HepG2 (cell line): ENCODE results near the gene B4GALT2. TPM values are rescaled to one million over a fixed set of nuclear protein-coding genes. Genes with fewer than 3 reads are reported as not detected.

Source experiments
- BCLAF1 ChIP-seq: fragments of 450-650 bp; IDR thresholded peaks from 2 replicates; pipeline ENCODE4 v1.6.1; 2017; ENCODE audit warnings: mild to moderate bottlenecking
- CREB1 ChIP-seq, 2 experiments: fragments of 450-650 bp in 1 of 2; IDR thresholded peaks; 2 replicates each; pipeline ENCODE4 v1.6.1; 2016 to 2017; ENCODE audit warnings: control low read depth in 1 of 2, mild to moderate bottlenecking in 1 of 2, missing compliant biosample characterization in 1 of 2, missing genetic modification characterization in 1 of 2
- DR1 ChIP-seq: sonication (generic); formaldehyde crosslinking; IDR thresholded peaks from 2 replicates; pipeline ENCODE4 v1.8.0; 2021; ENCODE audit warnings: mild to moderate bottlenecking, missing genetic modification reagents, inconsistent platforms
- EED ChIP-seq: sonication (generic); formaldehyde crosslinking; IDR thresholded peaks from 2 replicates; pipeline ENCODE4 v1.5.0; 2020; ENCODE audit warnings: mild to moderate bottlenecking, missing genetic modification reagents
- RXRB ChIP-seq: IDR thresholded peaks from 2 replicates; pipeline ENCODE4 v1.6.1; 2016; ENCODE audit warnings: borderline replicate concordance, missing genetic modification reagents, missing compliant biosample characterization
- SP140L ChIP-seq: sonication (generic); formaldehyde crosslinking; IDR thresholded peaks from 2 replicates; pipeline ENCODE4 v1.4.0; 2020; ENCODE audit warnings: missing genetic modification reagents, borderline replicate concordance
- ZNF124 ChIP-seq: sonication (generic); formaldehyde crosslinking; IDR thresholded peaks from 2 replicates; pipeline ENCODE4 v1.4.0; 2020; ENCODE audit warnings: missing genetic modification reagents
- ZNF18 ChIP-seq: sonication (generic); formaldehyde crosslinking; IDR thresholded peaks from 2 replicates; pipeline ENCODE4 v1.8.0; 2022; ENCODE audit warnings: mild to moderate bottlenecking, missing genetic modification reagents; ENCODE audit not compliant: insufficient replicate concordance
- ZNF407 ChIP-seq: sonication (generic); formaldehyde crosslinking; IDR thresholded peaks from one replicate; pipeline ENCODE4 v1.5.1; 2020; ENCODE audit warnings: mild to moderate bottlenecking, missing genetic modification reagents; ENCODE audit errors: not compliant biosample characterization
- ZNF670 ChIP-seq: sonication (generic); formaldehyde crosslinking; IDR thresholded peaks from 2 replicates; pipeline ENCODE4 v1.8.0; 2022; ENCODE audit warnings: mild to moderate bottlenecking, missing genetic modification reagents, borderline replicate concordance
- ZXDC ChIP-seq: sonication (generic); formaldehyde crosslinking; IDR thresholded peaks from 2 replicates; pipeline ENCODE4 v1.5.0; 2020; ENCODE audit warnings: mild to moderate bottlenecking, missing genetic modification reagents
- polyA plus RNA-seq, 8 experiments: library from polyadenylated mRNA; depleted of rRNA in 3 of 8; stranded (reverse) in 7 of 8; unstranded in 1 of 8; fragments of >200 nt; fragmentation: Illumina TruSeq in 4 of 8; extraction: Trizol in 4 of 8; gene quantifications; 2 replicates each; pipeline versions ENCODE4 v1.2.1 to v1.2.3, GENCODE V29; 2011 to 2016; ENCODE audit warnings: low read depth in 4 of 8, missing spikeins in 1 of 8, mixed read lengths in 1 of 8; ENCODE audit not compliant: insufficient read depth in 1 of 8
- total RNA-seq, 5 experiments: library from RNA; depleted of rRNA; stranded (reverse); fragments of >200 nt; fragmentation: Illumina TruSeq; extraction: Trizol; gene quantifications; 2 replicates each; pipeline ENCODE4 v1.2.3, GENCODE V29; 2016; ENCODE audit warnings: low read depth in 1 of 5

The B4GALT2 gene
- total and polyA plus RNA-seq, 2 of the 13 experiments (the other 11 are each of a cell fraction or from before 2014, with no cell fraction given): 41.9 to 78.0 TPM

DNA sequence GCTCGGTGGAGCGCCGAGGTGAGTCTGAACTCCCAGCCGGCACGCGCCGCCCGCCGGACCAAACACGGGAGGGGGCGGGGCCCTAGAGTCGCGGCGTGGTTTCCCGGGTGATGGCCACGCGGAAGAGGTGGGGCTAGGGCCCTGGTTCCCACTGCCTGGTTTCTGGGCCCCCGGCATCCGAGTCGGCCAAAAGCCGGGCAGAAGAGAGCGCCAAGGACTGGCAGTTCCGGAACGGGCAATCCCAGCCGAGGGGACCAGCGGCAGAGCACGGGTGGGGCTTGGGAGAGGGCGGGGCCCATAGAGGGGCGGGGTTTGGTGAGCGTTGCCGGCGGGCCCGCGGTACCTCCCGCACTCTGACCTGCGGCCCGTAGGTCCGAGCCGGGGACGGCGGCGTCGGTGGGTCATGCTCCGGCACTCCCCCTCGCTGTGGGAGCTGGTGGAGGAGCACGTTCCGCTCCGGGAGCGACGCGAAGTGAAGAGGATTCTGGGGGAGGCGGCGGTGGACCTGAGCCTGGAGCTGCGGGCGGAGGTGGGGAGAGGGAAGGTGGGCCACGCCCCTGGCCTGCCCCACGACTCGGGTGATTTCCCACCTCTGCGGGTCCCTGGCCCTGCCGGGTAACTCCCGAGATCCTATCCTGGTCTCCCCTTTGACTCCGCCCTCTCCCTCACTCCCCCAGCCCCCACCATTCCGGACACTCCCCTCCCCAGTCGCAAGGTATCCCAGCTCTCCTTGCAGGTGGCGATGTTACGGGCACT is 12.6 kb downstream of the B4GALT2 start, which contains the start of gene CCDC24 (continued):
- 0 out of 2 replicates have a peak, but pooled peaks have one; percentile 32 for TF ChIP-seq ZXDC (CRISPR knock-in tag)
- no peak for TF ChIP-seq SP140L (CRISPR knock-in tag)
- no peak for TF ChIP-seq DR1 (CRISPR knock-in tag)
- no peak for TF ChIP-seq RXRB (CRISPR knock-in tag)
- no peak for TF ChIP-seq EED (CRISPR knock-in tag)
- peak; percentile 16; the same call in 1 of the 2 replicates for TF ChIP-seq ZNF670 (CRISPR knock-in tag)
- TF ChIP-seq ZNF18: no peak
- no peak for TF ChIP-seq ZNF124 (CRISPR knock-in tag)
- TF ChIP-seq CREB1 (IDR thresholded peaks at IDR 0.05): 0 out of 2 replicates have a peak, but pooled peaks have one; percentile 3
- peak; percentile 46; the same call in 1 of the 2 replicates for TF ChIP-seq CREB1 (CRISPR knock-in tag; IDR thresholded peaks at IDR 0.05)
- TF ChIP-seq BCLAF1: no peak
- peak; percentile 78 for TF ChIP-seq ZNF407 (CRISPR knock-in tag)
